ENCODE results near the gene DHRS1. TPM values are rescaled to one million over a fixed set of nuclear protein-coding genes. Genes with fewer than 3 reads are reported as not detected.
A peak's percentile ranks its signal among the peaks of the same experiment; 100 is the strongest.
"Not testable (repeated sequence)": the region's sequence is repeated elsewhere in the genome, so short reads cannot be mapped to it uniquely, and the experiment has no call there.

The DHRS1 gene
- total RNA-seq, 1 experiment from 2014 or later: 8.9 TPM

- CTCF ChIA-PET: interaction anchor here (0.6 kb wide), 1 partner anchor 96 kb away, joined by 4 read pairs; no protein-coding TSS in a partner anchor
These were observed 52.8 kb downstream of the DHRS1 start for GRCh38 chr14:24246765-24247212.

GRCh38 chr14:24245350-24245749 lies 54.2 kb downstream of the DHRS1 start:
- H3K4me1 ChIP-seq (ENCODE audit: control insufficient read depth, insufficient read depth, low read length); H3K4me3 ChIP-seq (ENCODE audit: low read depth in 2 of 2, low read length in 2 of 2); H3K27ac ChIP-seq (ENCODE audit: low read length); CTCF ChIA-PET; in situ Hi-C loops (cut with HindIII; ENCODE audit: low pct_unique_long_range_greater_than_20kb, low sequenced_read_pairs); BruUV-seq (replicated peaks); DNase-seq (ENCODE audit: low read depth, low spot score); H3K27me3 ChIP-seq (ENCODE audit: control insufficient read depth, insufficient read depth, low read length); ATAC-seq; H3K9me3 ChIP-seq (ENCODE audit: control insufficient read depth, insufficient read depth, low read depth, low read length); H3K36me3 ChIP-seq (ENCODE audit: control insufficient read depth, insufficient read depth, low read length); intact Hi-C loops (cut with micrococcal nuclease; ENCODE audit: unreplicated experiment): not testable (repeated sequence)
- POLR2A ChIA-PET: interaction anchor here (0.7 kb wide), 1 partner anchor 10 kb away, joined by 3 read pairs; no protein-coding TSS in a partner anchor

More at GRCh38 chr14:24246765-24247212, 52.8 kb downstream of the DHRS1 start:
- ATAC-seq: no peak
- intact Hi-C loops (cut with micrococcal nuclease; ENCODE audit: unreplicated experiment) (no loop called here), in situ Hi-C loops (cut with HindIII; ENCODE audit: low pct_unique_long_range_greater_than_20kb, low sequenced_read_pairs) (no loop called here)
- no TSS peak for BruUV-seq (replicated peaks)
- Histone ChIP-seq H3K27me3 (ENCODE audit: control insufficient read depth, insufficient read depth, low read length) (no peaks in the 10 kb centered on the region), H3K36me3 (ENCODE audit: control insufficient read depth, insufficient read depth, low read length) (peaks cover 1% of the 10 kb centered on the region; the same call in 1 of the 2 replicates), H3K27ac (ENCODE audit: low read length) (no peak overlapping the region), H3K4me3 (ENCODE audit: low read depth in 2 of 2, low read length in 2 of 2) (no peak overlapping the region), H3K4me1 (ENCODE audit: control insufficient read depth, insufficient read depth, low read length) (no peaks in the 10 kb centered on the region), H3K9me3 (ENCODE audit: control insufficient read depth, insufficient read depth, low read depth, low read length) (no peaks in the 10 kb centered on the region)
- POLR2A ChIA-PET: interaction anchor here (0.6 to 0.7 kb wide), 2 partner anchors 31 to 53 kb away, joined by 4 read pairs; no protein-coding TSS in a partner anchor
- no peak for DNase-seq (ENCODE audit: low read depth, low spot score)
- TF ChIP-seq SIN3A (IDR thresholded peaks at IDR 0.05; ENCODE audit: borderline replicate concordance, insufficient read depth, low read depth, low read length) (no peak), REST (IDR thresholded peaks at IDR 0.05; ENCODE audit: insufficient read depth in 1 of 2, low read depth in 2 of 2, low read length in 1 of 2) (no peak), POLR2AphosphoS5 (IDR thresholded peaks at IDR 0.05; ENCODE audit: low read depth, low read length) (no peak), TCF7L2 (IDR thresholded peaks at IDR 0.05; ENCODE audit: low read depth, low read length) (no peak)
- TF ChIP-seq, protein P1, sequence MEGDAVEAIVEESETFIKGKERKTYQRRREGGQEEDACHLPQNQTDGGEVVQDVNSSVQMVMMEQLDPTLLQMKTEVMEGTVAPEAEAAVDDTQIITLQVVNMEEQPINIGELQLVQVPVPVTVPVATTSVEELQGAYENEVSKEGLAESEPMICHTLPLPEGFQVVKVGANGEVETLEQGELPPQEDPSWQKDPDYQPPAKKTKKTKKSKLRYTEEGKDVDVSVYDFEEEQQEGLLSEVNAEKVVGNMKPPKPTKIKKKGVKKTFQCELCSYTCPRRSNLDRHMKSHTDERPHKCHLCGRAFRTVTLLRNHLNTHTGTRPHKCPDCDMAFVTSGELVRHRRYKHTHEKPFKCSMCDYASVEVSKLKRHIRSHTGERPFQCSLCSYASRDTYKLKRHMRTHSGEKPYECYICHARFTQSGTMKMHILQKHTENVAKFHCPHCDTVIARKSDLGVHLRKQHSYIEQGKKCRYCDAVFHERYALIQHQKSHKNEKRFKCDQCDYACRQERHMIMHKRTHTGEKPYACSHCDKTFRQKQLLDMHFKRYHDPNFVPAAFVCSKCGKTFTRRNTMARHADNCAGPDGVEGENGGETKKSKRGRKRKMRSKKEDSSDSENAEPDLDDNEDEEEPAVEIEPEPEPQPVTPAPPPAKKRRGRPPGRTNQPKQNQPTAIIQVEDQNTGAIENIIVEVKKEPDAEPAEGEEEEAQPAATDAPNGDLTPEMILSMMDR (IDR thresholded peaks at IDR 0.05): no peak

DNA sequence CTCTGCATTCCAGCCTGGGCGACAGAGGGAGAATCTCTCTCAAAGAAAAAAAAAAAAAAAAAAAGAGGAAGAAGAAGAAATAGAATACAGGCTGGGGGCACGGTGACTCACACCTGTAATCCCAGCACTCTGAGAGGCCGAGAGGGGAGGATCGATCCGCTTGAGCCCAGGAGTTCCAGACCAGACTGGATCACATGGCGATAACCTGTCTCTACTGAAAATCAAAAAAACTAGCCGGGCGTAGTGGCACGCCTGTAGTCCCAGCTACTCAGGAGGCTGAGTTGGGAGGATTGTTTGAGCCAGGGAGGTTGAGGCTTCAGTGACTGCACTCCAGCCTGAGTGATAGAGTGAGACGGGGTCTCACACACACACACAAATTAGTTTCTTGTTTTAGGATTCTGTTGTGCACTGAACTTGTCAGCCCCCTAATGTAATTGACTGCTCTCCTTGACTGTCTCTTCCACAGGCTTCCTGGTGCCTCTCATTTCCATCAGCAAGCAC lies 56.2 kb downstream of the DHRS1 start:
- Histone ChIP-seq H3K27ac (ENCODE audit: low read length) (peak overlapping the region; percentile 93), H3K36me3 (ENCODE audit: control insufficient read depth, insufficient read depth, low read length) (peaks cover 6% of the 10 kb centered on the region; the same call in 1 of the 2 replicates), H3K9me3 (ENCODE audit: control insufficient read depth, insufficient read depth, low read depth, low read length) (no peaks in the 10 kb centered on the region), H3K27me3 (ENCODE audit: control insufficient read depth, insufficient read depth, low read length) (no peaks in the 10 kb centered on the region), H3K4me3 (ENCODE audit: low read depth in 2 of 2, low read length in 2 of 2) (peak overlapping the region; percentile 77 to 91), H3K4me1 (ENCODE audit: control insufficient read depth, insufficient read depth, low read length) (peaks cover 12% of the 10 kb centered on the region)
- in situ Hi-C loops (cut with HindIII; ENCODE audit: low pct_unique_long_range_greater_than_20kb, low sequenced_read_pairs) (no loop called here), intact Hi-C loops (cut with micrococcal nuclease; ENCODE audit: unreplicated experiment) (loop anchor here (1.0 kb wide), 1 partner anchor 54 kb away; no protein-coding TSS in a partner anchor)
- BruUV-seq (replicated peaks): no TSS peak
- DNase-seq (ENCODE audit: low read depth, low spot score) (no peak), ATAC-seq (no peak)
- ChIA-PET POLR2A (interaction anchor here (2.0 kb wide), 1 partner anchor 54 kb away, joined by 6 read pairs; no protein-coding TSS in a partner anchor), CTCF (interaction anchor here (0.7 to 2.4 kb wide), 3 partner anchors 54 to 194 kb away, joined by 6 to 10 read pairs (median 8); partner anchors contain the start of genes DHRS1 and NOP9)
- TF ChIP-seq SIN3A (IDR thresholded peaks at IDR 0.05; ENCODE audit: borderline replicate concordance, insufficient read depth, low read depth, low read length): no peak
- no peak for TF ChIP-seq REST (IDR thresholded peaks at IDR 0.05; ENCODE audit: insufficient read depth in 1 of 2, low read depth in 2 of 2, low read length in 1 of 2)
- TF ChIP-seq, protein P1 (IDR thresholded peaks at IDR 0.05): no peak
- no peak for TF ChIP-seq POLR2AphosphoS5 (IDR thresholded peaks at IDR 0.05; ENCODE audit: low read depth, low read length)
- no peak for TF ChIP-seq TCF7L2 (IDR thresholded peaks at IDR 0.05; ENCODE audit: low read depth, low read length)

Measured in Panc1 (cell line).